Panc1 (cell line): Measurements from ENCODE around the gene NFATC2.

Experiments
- CTCF ChIP-seq: fragments of 450-650 bp; IDR thresholded peaks from 2 replicates; pipeline ENCODE4 v1.5.1; 2017; ENCODE audit warnings: mild to moderate bottlenecking
- POLR2AphosphoS5 ChIP-seq: IDR thresholded peaks from 2 replicates; pipeline ENCODE4 v1.6.1; 2012; ENCODE audit warnings: mild to moderate bottlenecking, low read depth, low read length, moderate library complexity
- REST ChIP-seq, 2 experiments: IDR thresholded peaks; 2 replicates each; pipeline ENCODE4 v1.6.1; 2011 to 2012; ENCODE audit warnings: low read depth in 2 of 2, control low read depth in 1 of 2, low read length in 1 of 2, mild to moderate bottlenecking in 1 of 2, moderate library complexity in 1 of 2; ENCODE audit not compliant: insufficient read depth in 1 of 2
- SIN3A ChIP-seq: IDR thresholded peaks from 2 replicates; pipeline ENCODE4 v1.6.1; 2012; ENCODE audit warnings: low read depth, mild to moderate bottlenecking, low read length, moderate library complexity, borderline replicate concordance; ENCODE audit not compliant: insufficient read depth
- TCF7L2 ChIP-seq: IDR thresholded peaks from 2 replicates; pipeline ENCODE4 v1.6.1; 2011; ENCODE audit warnings: mild to moderate bottlenecking, low read depth, low read length, inconsistent platforms

DNA sequence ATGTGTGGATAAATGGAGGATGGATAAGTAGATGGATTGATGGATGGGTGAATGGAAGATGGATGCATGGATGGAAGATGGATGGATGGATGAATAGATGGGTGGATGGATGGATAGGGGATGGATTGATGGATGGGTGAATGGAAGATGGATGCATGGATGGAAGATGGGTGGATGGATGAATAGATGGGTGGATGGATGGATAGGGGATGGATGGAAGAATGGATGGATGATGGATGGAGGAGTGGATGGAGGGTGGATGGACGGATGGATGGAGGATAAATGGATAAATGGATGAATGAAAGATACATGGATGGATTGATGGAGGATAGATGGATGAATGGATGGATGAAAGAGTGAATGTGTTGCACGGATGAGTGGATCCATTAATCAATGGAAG, 3.0 kb upstream of the NFATC2 start:
- TF ChIP-seq REST (IDR thresholded peaks at IDR 0.05; ENCODE audit: insufficient read depth in 1 of 2, low read depth in 2 of 2, low read length in 1 of 2) (no peak), TCF7L2 (no peak), CTCF (no peak), POLR2AphosphoS5 (no peak), SIN3A (no peak)
